ENCODE data around the gene NFKBIZ. TPM values are rescaled to one million over a fixed set of nuclear protein-coding genes. Genes with fewer than 3 reads are reported as not detected.

The NFKBIZ gene
- 100 to 1,000 TPM in 1 of 4 donors, 10 to 100 TPM in 3; 37.5 to 132 (median 56.9) TPM for total RNA-seq

- H3K4me1 ChIP-seq: peaks cover 13 to 14% of the 10 kb centered on the region in 2 donors
- DNase-seq: peak; percentile 98 to 99
- H3K9me3 ChIP-seq: no peaks in the 10 kb centered on the region
- H3K36me3 ChIP-seq: peaks cover 18 to 20% of the 10 kb centered on the region in 2 donors
- peak within 1 kb of the TSS; percentile 96 to 99 (median 96) for H3K27ac ChIP-seq
- 4 to 10% methylated on average over 9 to 12 of the region's 95 CpGs for WGBS, 2 donors
- intact Hi-C loops (cut with DNase I): no loop called here
- H3K4me3 ChIP-seq (replicated peaks in 1 of 3): peak within 1 kb of the TSS; percentile 73 to 96 (median 95)
- no peaks in the 10 kb centered on the region for H3K27me3 ChIP-seq
- peak; percentile 99 for TF ChIP-seq POLR2A (IDR thresholded peaks at IDR 0.05)
- no peak for TF ChIP-seq CTCF (IDR thresholded peaks at IDR 0.05)
Observed at GRCh38 chr3:101848754-101849713, at the start of gene NFKBIZ. NFKBIZ (plus strand) TSS chr3:101849514; CDS start chr3:101849629, 115 bp downstream.

- no peak for TF ChIP-seq POLR2A (IDR thresholded peaks at IDR 0.05)
- TF ChIP-seq CTCF (IDR thresholded peaks at IDR 0.05): no peak
- 89 to 94% methylated on average over 4 of the region's 4 CpGs for WGBS, 2 donors
- no peaks in the 10 kb centered on the region for H3K4me1 ChIP-seq
- intact Hi-C loops (cut with DNase I): loop anchor here (10.0 kb wide), 1 partner anchor 734 kb away; no protein-coding TSS in a partner anchor
- no peak for DNase-seq
- no peak overlapping the region for H3K4me3 ChIP-seq (replicated peaks in 1 of 3)
- no peaks in the 10 kb centered on the region for H3K27me3 ChIP-seq
- H3K36me3 ChIP-seq: no peaks in the 10 kb centered on the region
- H3K27ac ChIP-seq: no peak overlapping the region
- no peaks in the 10 kb centered on the region for H3K9me3 ChIP-seq
Observed at GRCh38 chr3:101801174-101801573, 48.1 kb upstream of the NFKBIZ start.

- Histone ChIP-seq H3K27me3 (no peaks in the 10 kb centered on the region), H3K36me3 (no peaks in the 10 kb centered on the region), H3K27ac (no peak overlapping the region), H3K4me3 (replicated peaks in 1 of 3) (no peak overlapping the region), H3K9me3 (no peaks in the 10 kb centered on the region), H3K4me1 (no peaks in the 10 kb centered on the region)
- no peak for DNase-seq
- intact Hi-C loops (cut with DNase I): loop anchor here (10.0 kb wide), 1 partner anchor 733 kb away; no protein-coding TSS in a partner anchor
- 96% methylated on average over 2 of the region's 2 CpGs for WGBS, 2 donors
- TF ChIP-seq POLR2A (IDR thresholded peaks at IDR 0.05): no peak
- no peak for TF ChIP-seq CTCF (IDR thresholded peaks at IDR 0.05)
Observed at GRCh38 chr3:101802179-101802578, 47.1 kb upstream of the NFKBIZ start.

GRCh38 chr3:101803173-101803782 is 46.0 kb upstream of the NFKBIZ start:
- intact Hi-C loops (cut with DNase I): loop anchor here (10.0 kb wide), 1 partner anchor 732 kb away; no protein-coding TSS in a partner anchor
- TF ChIP-seq POLR2A (IDR thresholded peaks at IDR 0.05) (no peak), CTCF (IDR thresholded peaks at IDR 0.05) (peak; percentile 35 to 86 (median 78))
- no peaks in the 10 kb centered on the region for H3K9me3 ChIP-seq
- DNase-seq: peak; percentile 23 to 38
- 80 to 81% methylated on average over 9 of the region's 9 CpGs for WGBS, 2 donors
- no peak overlapping the region for H3K4me3 ChIP-seq (replicated peaks in 1 of 3)
- no peaks in the 10 kb centered on the region for H3K4me1 ChIP-seq
- no peak overlapping the region for H3K27ac ChIP-seq
- no peaks in the 10 kb centered on the region for H3K36me3 ChIP-seq
- H3K27me3 ChIP-seq: no peaks in the 10 kb centered on the region

All from thyroid gland (tissue), 4 donors.